ENCODE data around the gene C1QTNF4.
A peak's percentile ranks its signal among the peaks of the same experiment; 100 is the strongest.
"Not testable (repeated sequence)": the region's sequence is repeated elsewhere in the genome, so short reads cannot be mapped to it uniquely, and the experiment has no call there.

C1QTNF4 gene

GRCh38 chr11:47564933-47565339 lies 29.3 kb downstream of the C1QTNF4 start:
- no peak for DNase-seq

- not testable (repeated sequence) for DNase-seq
Observed at GRCh38 chr11:47564366-47564765, 29.8 kb downstream of the C1QTNF4 start.

- DNase-seq = not testable (repeated sequence)
Observed at GRCh38 chr11:47562393-47562792, 31.8 kb downstream of the C1QTNF4 start.

- no peak for DNase-seq
Observed at GRCh38 chr11:47560426-47560825, 33.8 kb downstream of the C1QTNF4 start.

GRCh38 chr11:47558695-47559094 lies 35.5 kb downstream of the C1QTNF4 start:
- no peak for DNase-seq

GRCh38 chr11:47557004-47557403 lies 37.2 kb downstream of the C1QTNF4 start:
- not testable (repeated sequence) for DNase-seq

GRCh38 chr11:47553406-47553743 lies 40.8 kb downstream of the C1QTNF4 start:
- DNase-seq = no peak

GRCh38 chr11:47552566-47553405 lies 41.4 kb downstream of the C1QTNF4 start, which contains the start of gene CELF1:
TSS of gene CELF1 (minus strand) at chr11:47553132. CDS start at chr11:47499523, 53,609 bp downstream.
- DNase-seq = peak; percentile 89 to 90

- DNase-seq = peak; percentile 6 to 9
Observed at GRCh38 chr11:47552056-47552565, 42.1 kb downstream of the C1QTNF4 start.

- DNase-seq = no peak
Observed at GRCh38 chr11:47551086-47551485, 43.1 kb downstream of the C1QTNF4 start.

- no peak for DNase-seq
Observed at GRCh38 chr11:47550288-47551047, 43.7 kb downstream of the C1QTNF4 start.

- not testable (repeated sequence) for DNase-seq
Observed at GRCh38 chr11:47546274-47546673, 47.9 kb downstream of the C1QTNF4 start.

GRCh38 chr11:47545298-47545697 lies 48.9 kb downstream of the C1QTNF4 start:
- no peak for DNase-seq

GRCh38 chr11:47541070-47541469 lies 53.1 kb downstream of the C1QTNF4 start:
- DNase-seq = no peak

GRCh38 chr11:47539681-47540039 lies 54.6 kb downstream of the C1QTNF4 start:
- DNase-seq = no peak

All from activated CD4-positive, alpha-beta T cell treated with anti-CD3 and anti-CD28 coated beads, Interleukin-2, amount 50 U/mL, for 4 hours (primary cell).